Esophagus muscularis mucosa (tissue), 4 donors: ENCODE results near the gene TMEM123. TPM values are rescaled to one million over a fixed set of nuclear protein-coding genes. Genes with fewer than 3 reads are reported as not detected.

Experiments used
- DNase-seq: peaks from one replicate; pipeline ENCODE4 v3.0.0-alpha.2; 2017; ENCODE audit errors: extremely low spot score
- H3K27ac ChIP-seq, 4 donors: fragments of 200-600 bp; sonication (generic); replicated peaks in 1 of 4; 1 replicate in 3 of 4; 2 replicates in 1 of 4; pipeline ENCODE4 v1.5.1; 2016 to 2019; ENCODE audit warnings: mild to moderate bottlenecking in 1 of 4
- H3K27me3 ChIP-seq, 4 donors: fragments of 200-600 bp; sonication (generic); one replicate each; pipeline versions ENCODE4 v1.5.1 to v1.6.0; 2016 to 2019
- H3K36me3 ChIP-seq, 4 donors: fragments of 200-600 bp; sonication (generic); one replicate each; pipeline ENCODE4 v1.5.1; 2016 to 2019
- H3K4me1 ChIP-seq, 4 donors: fragments of 200-600 bp; sonication (generic); one replicate each; pipeline ENCODE4 v1.5.1; 2016 to 2019
- H3K4me3 ChIP-seq, 4 donors: fragments of 200-600 bp; sonication (generic); 1 replicate in 2 of 4; 2 replicates in 2 of 4; pipeline ENCODE4 v1.5.1; 2016 to 2019; ENCODE audit warnings: mild to moderate bottlenecking in 4 of 4, moderate library complexity in 1 of 4
- H3K9me3 ChIP-seq, 4 donors: fragments of 200-600 bp; sonication (generic); 1 replicate in 3 of 4; 2 replicates in 1 of 4; pipeline ENCODE4 v1.5.1; 2016 to 2019
- CTCF ChIP-seq, 3 experiments: fragments of 200-600 bp in 2 of 3; fragments of 450-650 bp in 1 of 3; sonication (generic) in 2 of 3; IDR thresholded peaks; one replicate each; pipeline ENCODE4 v1.5.1; 2017 to 2019; ENCODE audit warnings: antibody characterized with exemption in 3 of 3, mild to moderate bottlenecking in 2 of 3, moderate library complexity in 1 of 3
- EP300 ChIP-seq: sonication (generic); formaldehyde crosslinking; IDR thresholded peaks from one replicate; pipeline ENCODE4 v1.6.1; 2017; ENCODE audit warnings: antibody characterized with exemption
- POLR2A ChIP-seq: fragments of 450-650 bp; IDR thresholded peaks from one replicate; pipeline ENCODE4 v1.6.1; 2017; ENCODE audit warnings: antibody characterized with exemption, moderate library complexity, mild to moderate bottlenecking, low read depth
- POLR2AphosphoS5 ChIP-seq, 2 donors: sonication (generic); formaldehyde crosslinking; IDR thresholded peaks; one replicate each; pipeline ENCODE4 v1.6.1; 2017; ENCODE audit warnings: antibody characterized with exemption in 2 of 2
- WGBS: methylation state at CpG from one replicate; pipeline ENCODE4 v1.1.5; 2018; 5-methylcytosine and 5-hydroxymethylcytosine counted together
- intact Hi-C: fragments of 100-400 bp; cut with DNase I; formaldehyde crosslinking; loops from one replicate; pipeline ENCODE4 v1.15.1; 2023
- total RNA-seq, 4 donors: library from RNA; depleted of rRNA; stranded (reverse); fragments of >200 nt; gene quantifications; one replicate each; pipeline versions ENCODE4 v1.1.0 to v1.2.1, GENCODE V29; 2016

Gene TMEM123
- total RNA-seq, 4 donors from 2014 or later, result 82.7 to 116 (median 88.8) TPM

DNA sequence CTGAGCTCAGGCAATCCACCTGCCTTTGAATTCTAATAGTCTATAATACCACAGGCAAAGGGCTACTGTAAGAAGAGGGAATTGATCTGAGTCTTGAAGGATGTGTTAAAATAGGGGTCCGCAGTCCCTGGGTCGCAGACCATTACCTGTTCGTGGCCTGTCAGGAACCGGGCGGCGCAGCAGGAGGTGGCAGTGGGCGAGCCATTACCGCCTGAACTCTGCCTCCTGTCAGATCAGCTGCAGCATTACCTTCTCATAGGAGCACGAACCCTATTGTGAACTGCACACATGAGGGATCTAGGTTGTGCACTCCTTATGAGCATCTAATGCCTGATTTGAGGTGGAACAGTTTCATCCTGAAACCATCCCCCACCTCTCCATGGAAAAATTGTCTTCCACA lies 11.5 kb upstream of the TMEM123 start:
- H3K9me3 ChIP-seq, result no peaks in the 10 kb centered on the region
- no peaks in the 10 kb centered on the region for H3K36me3 ChIP-seq
- no peak overlapping the region for H3K27ac ChIP-seq
- DNase-seq, result peak; percentile 72
- 94% methylated on average over 9 of the region's 9 CpGs for WGBS
- H3K4me3 ChIP-seq, result no peak overlapping the region
- H3K4me1 ChIP-seq, result peaks cover 0 to 3% (median 0%) of the 10 kb centered on the region in 4 donors
- H3K27me3 ChIP-seq, result no peaks in the 10 kb centered on the region
- intact Hi-C loops, result no loop called here
- TF ChIP-seq CTCF (IDR thresholded peaks at IDR 0.05), result no peak
- TF ChIP-seq EP300, result no peak
- TF ChIP-seq POLR2AphosphoS5 (IDR thresholded peaks at IDR 0.05), result no peak
- no peak for TF ChIP-seq POLR2A

- Histone ChIP-seq H3K9me3 (no peaks in the 10 kb centered on the region), H3K27me3 (no peaks in the 10 kb centered on the region), H3K4me1 (no peaks in the 10 kb centered on the region), H3K27ac (no peak overlapping the region), H3K36me3 (no peaks in the 10 kb centered on the region), H3K4me3 (no peak overlapping the region)
- DNase-seq, result no peak
- TF ChIP-seq CTCF (IDR thresholded peaks at IDR 0.05), result no peak
- TF ChIP-seq EP300, result no peak
- no peak for TF ChIP-seq POLR2A
- TF ChIP-seq POLR2AphosphoS5 (IDR thresholded peaks at IDR 0.05), result no peak
- intact Hi-C loops, result no loop called here
- WGBS, result 95% methylated on average over 4 of the region's 4 CpGs
These were observed 10.0 kb upstream of the TMEM123 start for GRCh38 chr11:102462610-102463009.

- intact Hi-C loops, result no loop called here
- H3K27ac ChIP-seq, result no peak overlapping the region
- no peaks in the 10 kb centered on the region for H3K4me1 ChIP-seq
- H3K27me3 ChIP-seq, result no peaks in the 10 kb centered on the region
- no peaks in the 10 kb centered on the region for H3K9me3 ChIP-seq
- TF ChIP-seq POLR2AphosphoS5 (IDR thresholded peaks at IDR 0.05) (no peak), EP300 (no peak), CTCF (IDR thresholded peaks at IDR 0.05) (no peak), POLR2A (no peak)
- no peaks in the 10 kb centered on the region for H3K36me3 ChIP-seq
- no peak overlapping the region for H3K4me3 ChIP-seq
- no peak for DNase-seq
These were observed 6.8 kb upstream of the TMEM123 start for GRCh38 chr11:102459393-102459792.

GRCh38 chr11:102458548-102458947 lies 6.0 kb upstream of the TMEM123 start:
- Histone ChIP-seq H3K27ac (no peak overlapping the region), H3K9me3 (no peaks in the 10 kb centered on the region), H3K4me3 (no peak overlapping the region), H3K27me3 (no peaks in the 10 kb centered on the region), H3K36me3 (no peaks in the 10 kb centered on the region), H3K4me1 (peaks cover 2 to 5% (median 4%) of the 10 kb centered on the region in 4 donors)
- DNase-seq, result no peak
- 90% methylated on average over 3 of the region's 3 CpGs for WGBS
- no peak for TF ChIP-seq CTCF (IDR thresholded peaks at IDR 0.05)
- no peak for TF ChIP-seq POLR2AphosphoS5 (IDR thresholded peaks at IDR 0.05)
- no peak for TF ChIP-seq EP300
- no peak for TF ChIP-seq POLR2A
- intact Hi-C loops, result no loop called here

- H3K4me1 ChIP-seq, result peaks cover 7 to 10% (median 8%) of the 10 kb centered on the region in 4 donors
- DNase-seq, result no peak
These were observed 5.3 kb upstream of the TMEM123 start for GRCh38 chr11:102457865-102458264.

More at GRCh38 chr11:102457865-102458264, 5.3 kb upstream of the TMEM123 start:
- intact Hi-C loops, result no loop called here
- TF ChIP-seq EP300 (no peak), POLR2AphosphoS5 (IDR thresholded peaks at IDR 0.05) (no peak), POLR2A (no peak), CTCF (IDR thresholded peaks at IDR 0.05) (no peak)
- no peaks in the 10 kb centered on the region for H3K27me3 ChIP-seq
- H3K9me3 ChIP-seq, result no peaks in the 10 kb centered on the region
- H3K36me3 ChIP-seq, result no peaks in the 10 kb centered on the region
- H3K27ac ChIP-seq, result no peak overlapping the region
- H3K4me3 ChIP-seq, result no peak overlapping the region
